CD4-positive, CD25-positive, alpha-beta regulatory T cell (primary cell): ENCODE measurements around the gene FBXO44. TPM values are rescaled to one million over a fixed set of nuclear protein-coding genes. Genes with fewer than 3 reads are reported as not detected.

Experiments
- ATAC-seq, 2 donors: fragments of 150-1000 bp; cut with Tn5 transposase; one replicate each; pipeline ENCODE4 v1.10.0; 2021; ENCODE audit warnings: low read depth in 2 of 2, moderate number of reproducible peaks in 2 of 2, moderate library complexity in 1 of 2
- DNase-seq, 3 donors: peaks; one replicate each; pipeline versions ENCODE4 v3.0.0 to v3.0.0-alpha.2; 2012 to 2022; ENCODE audit warnings: mixed read lengths in 1 of 3
- H3K27ac ChIP-seq: one replicate; pipeline ENCODE4 v1.7.0; 2013; ENCODE audit warnings: mild to moderate bottlenecking, low read length; ENCODE audit not compliant: insufficient read depth, poor library complexity, severe bottlenecking
- H3K27me3 ChIP-seq: one replicate; pipeline ENCODE4 v1.7.0; 2013; ENCODE audit warnings: low read length; ENCODE audit not compliant: control insufficient read depth, insufficient read depth
- H3K36me3 ChIP-seq: one replicate; pipeline ENCODE4 v1.7.0; 2013; ENCODE audit warnings: mild to moderate bottlenecking, low read length, moderate library complexity; ENCODE audit not compliant: control insufficient read depth, insufficient read depth
- H3K4me1 ChIP-seq: 2 replicates; pipeline ENCODE4 v1.7.0; 2013; ENCODE audit warnings: mild to moderate bottlenecking, low read length; ENCODE audit not compliant: insufficient read depth, control insufficient read depth, poor library complexity, severe bottlenecking
- H3K4me3 ChIP-seq: one replicate; pipeline ENCODE4 v1.7.0; 2013; ENCODE audit warnings: low read depth, mild to moderate bottlenecking, low read length, moderate library complexity
- H3K9me3 ChIP-seq, 2 experiments: 1 replicate in 1 of 2; 2 replicates in 1 of 2; pipeline ENCODE4 v1.7.0; 2013; ENCODE audit warnings: low read length in 2 of 2, mild to moderate bottlenecking in 1 of 2, moderate library complexity in 1 of 2; ENCODE audit not compliant: control insufficient read depth in 2 of 2
- H3K27ac Mint-ChIP-seq, 3 donors: one replicate each; pipeline ENCODE4 v1.8.0; 2020 to 2022; ENCODE audit warnings: mild to moderate bottlenecking in 3 of 3, mixed read lengths in 3 of 3, moderate library complexity in 2 of 3
- H3K27me3 Mint-ChIP-seq: one replicate; pipeline ENCODE4 v1.8.0; 2022; ENCODE audit warnings: mild to moderate bottlenecking, mixed read lengths
- H3K36me3 Mint-ChIP-seq: one replicate; pipeline ENCODE4 v1.8.0; 2020; ENCODE audit warnings: mixed read lengths
- H3K4me1 Mint-ChIP-seq, 4 donors: one replicate each; pipeline ENCODE4 v1.8.0; 2020 to 2022; ENCODE audit warnings: mixed read lengths in 4 of 4, mild to moderate bottlenecking in 1 of 4
- H3K4me3 Mint-ChIP-seq, 4 donors: one replicate each; pipeline ENCODE4 v1.8.0; 2020 to 2022; ENCODE audit warnings: mild to moderate bottlenecking in 4 of 4, mixed read lengths in 4 of 4, moderate library complexity in 3 of 4
- H3K9me3 Mint-ChIP-seq, 7 donors: one replicate each; pipeline ENCODE4 v1.8.0; 2020 to 2022; ENCODE audit warnings: mixed read lengths in 7 of 7, mild to moderate bottlenecking in 3 of 7, moderate library complexity in 2 of 7
- polyA plus RNA-seq, 4 donors: library from polyadenylated mRNA; unstranded; fragments of 300-500 nt; fragmentation: Illumina TruSeq; gene quantifications; one replicate each; pipeline ENCODE4 v1.2.3, GENCODE V29; 2021
- total RNA-seq: library from RNA; stranded (reverse); gene quantifications from one replicate; pipeline ENCODE4 v1.2.3, GENCODE V29; 2022

FBXO44 gene
- total and polyA plus RNA-seq, 5 donors from 2014 or later, result 5.5 to 43.7 (median 9.3) TPM

- Histone ChIP-seq H3K36me3 (no peaks in the 10 kb centered on the region), H3K4me1 (no peaks in the 10 kb centered on the region), H3K9me3 (no peaks in the 10 kb centered on the region), H3K4me3 (no peak overlapping the region), H3K27ac (no peak overlapping the region), H3K27me3 (no peaks in the 10 kb centered on the region)
- no peak for ATAC-seq
- H3K36me3 Mint-ChIP-seq, result no peaks in the 10 kb centered on the region
- H3K27ac Mint-ChIP-seq, result no peak overlapping the region
- DNase-seq, result no peak
- H3K4me1 Mint-ChIP-seq, result no peaks in the 10 kb centered on the region
- H3K4me3 Mint-ChIP-seq, result no peak overlapping the region
- peaks cover 0 to 2% (median 0%) of the 10 kb centered on the region in 7 donors for H3K9me3 Mint-ChIP-seq
- peaks cover 18% of the 10 kb centered on the region for H3K27me3 Mint-ChIP-seq
Measured at GRCh38 chr1:11701981-11702803, 47.5 kb downstream of the FBXO44 start.

- peaks cover 12% of the 10 kb centered on the region for H3K27me3 Mint-ChIP-seq
- H3K36me3 ChIP-seq, result no peaks in the 10 kb centered on the region
- H3K4me1 Mint-ChIP-seq, result no peaks in the 10 kb centered on the region
- no peaks in the 10 kb centered on the region for H3K36me3 Mint-ChIP-seq
- no peak overlapping the region for H3K27ac Mint-ChIP-seq
- H3K27ac ChIP-seq, result no peak overlapping the region
- H3K27me3 ChIP-seq, result no peaks in the 10 kb centered on the region
- no peak overlapping the region for H3K4me3 Mint-ChIP-seq
- H3K4me3 ChIP-seq, result no peak overlapping the region
- no peaks in the 10 kb centered on the region for H3K9me3 ChIP-seq
- H3K9me3 Mint-ChIP-seq, result peaks cover 0 to 2% (median 0%) of the 10 kb centered on the region in 7 donors
- no peak for ATAC-seq
- no peaks in the 10 kb centered on the region for H3K4me1 ChIP-seq
- no peak for DNase-seq
Measured at GRCh38 chr1:11703357-11704193, 48.9 kb downstream of the FBXO44 start.

GRCh38 chr1:11704194-11704529 lies 49.5 kb downstream of the FBXO44 start:
- Histone ChIP-seq H3K27me3 (no peaks in the 10 kb centered on the region), H3K36me3 (no peaks in the 10 kb centered on the region), H3K27ac (no peak overlapping the region), H3K9me3 (no peaks in the 10 kb centered on the region), H3K4me3 (no peak overlapping the region), H3K4me1 (no peaks in the 10 kb centered on the region)
- H3K9me3 Mint-ChIP-seq, result peaks cover 0 to 4% (median 0%) of the 10 kb centered on the region in 7 donors
- DNase-seq, result no peak
- no peaks in the 10 kb centered on the region for H3K4me1 Mint-ChIP-seq
- no peak overlapping the region for H3K4me3 Mint-ChIP-seq
- no peaks in the 10 kb centered on the region for H3K36me3 Mint-ChIP-seq
- no peak for ATAC-seq
- H3K27ac Mint-ChIP-seq, result no peak overlapping the region
- peaks cover 6% of the 10 kb centered on the region for H3K27me3 Mint-ChIP-seq

- Mint-ChIP-seq H3K4me3 (no peak overlapping the region), H3K9me3 (peaks cover 0 to 4% (median 0%) of the 10 kb centered on the region in 7 donors), H3K27me3 (peaks cover 6% of the 10 kb centered on the region), H3K4me1 (no peaks in the 10 kb centered on the region), H3K36me3 (no peaks in the 10 kb centered on the region), H3K27ac (no peak overlapping the region)
- Histone ChIP-seq H3K9me3 (no peaks in the 10 kb centered on the region), H3K27ac (no peak overlapping the region), H3K27me3 (no peaks in the 10 kb centered on the region), H3K4me1 (no peaks in the 10 kb centered on the region), H3K36me3 (no peaks in the 10 kb centered on the region), H3K4me3 (no peak overlapping the region)
- DNase-seq, result no peak
- no peak for ATAC-seq
Measured at GRCh38 chr1:11704691-11705475, 50.2 kb downstream of the FBXO44 start.

GRCh38 chr1:11705596-11705995 lies 50.9 kb downstream of the FBXO44 start:
- no peak for DNase-seq
- Mint-ChIP-seq H3K36me3 (no peaks in the 10 kb centered on the region), H3K9me3 (peaks cover 0 to 4% (median 0%) of the 10 kb centered on the region in 7 donors), H3K4me1 (no peaks in the 10 kb centered on the region), H3K27ac (no peak overlapping the region), H3K4me3 (no peak overlapping the region), H3K27me3 (peaks cover 6% of the 10 kb centered on the region)
- H3K36me3 ChIP-seq, result no peaks in the 10 kb centered on the region
- no peaks in the 10 kb centered on the region for H3K27me3 ChIP-seq
- no peak overlapping the region for H3K4me3 ChIP-seq
- no peak for ATAC-seq
- no peaks in the 10 kb centered on the region for H3K9me3 ChIP-seq
- H3K27ac ChIP-seq, result no peak overlapping the region
- no peaks in the 10 kb centered on the region for H3K4me1 ChIP-seq

- ATAC-seq (no peak), DNase-seq (no peak)
- Mint-ChIP-seq H3K9me3 (peaks cover 0 to 4% (median 0%) of the 10 kb centered on the region in 7 donors), H3K36me3 (no peaks in the 10 kb centered on the region), H3K4me3 (no peak overlapping the region), H3K27ac (no peak overlapping the region), H3K27me3 (peaks cover 6% of the 10 kb centered on the region), H3K4me1 (no peaks in the 10 kb centered on the region)
- H3K9me3 ChIP-seq, result no peaks in the 10 kb centered on the region
- H3K27me3 ChIP-seq, result no peaks in the 10 kb centered on the region
- H3K4me3 ChIP-seq, result no peak overlapping the region
- no peak overlapping the region for H3K27ac ChIP-seq
- H3K4me1 ChIP-seq, result no peaks in the 10 kb centered on the region
- H3K36me3 ChIP-seq, result no peaks in the 10 kb centered on the region
Measured at GRCh38 chr1:11706292-11706691, 51.6 kb downstream of the FBXO44 start.

- no peaks in the 10 kb centered on the region for H3K36me3 Mint-ChIP-seq
- peaks cover 0 to 4% (median 0%) of the 10 kb centered on the region in 7 donors for H3K9me3 Mint-ChIP-seq
- Histone ChIP-seq H3K27me3 (no peaks in the 10 kb centered on the region), H3K4me1 (no peaks in the 10 kb centered on the region), H3K36me3 (no peaks in the 10 kb centered on the region), H3K9me3 (no peaks in the 10 kb centered on the region), H3K27ac (no peak overlapping the region), H3K4me3 (no peak overlapping the region)
- no peaks in the 10 kb centered on the region for H3K4me1 Mint-ChIP-seq
- no peak for DNase-seq
- peak overlapping the region in 1 of 3 donors; percentile 87 for H3K27ac Mint-ChIP-seq
- H3K27me3 Mint-ChIP-seq, result peaks cover 11% of the 10 kb centered on the region
- ATAC-seq, result no peak
- no peak overlapping the region for H3K4me3 Mint-ChIP-seq
Measured at GRCh38 chr1:11707621-11708276, 53.1 kb downstream of the FBXO44 start.
